Measurements from ENCODE around the gene TTC6. TPM values are rescaled to one million over a fixed set of nuclear protein-coding genes. Genes with fewer than 3 reads are reported as not detected.

The TTC6 gene
- total RNA-seq, 1 experiment from 2014 or later = 0.54 TPM

DNA sequence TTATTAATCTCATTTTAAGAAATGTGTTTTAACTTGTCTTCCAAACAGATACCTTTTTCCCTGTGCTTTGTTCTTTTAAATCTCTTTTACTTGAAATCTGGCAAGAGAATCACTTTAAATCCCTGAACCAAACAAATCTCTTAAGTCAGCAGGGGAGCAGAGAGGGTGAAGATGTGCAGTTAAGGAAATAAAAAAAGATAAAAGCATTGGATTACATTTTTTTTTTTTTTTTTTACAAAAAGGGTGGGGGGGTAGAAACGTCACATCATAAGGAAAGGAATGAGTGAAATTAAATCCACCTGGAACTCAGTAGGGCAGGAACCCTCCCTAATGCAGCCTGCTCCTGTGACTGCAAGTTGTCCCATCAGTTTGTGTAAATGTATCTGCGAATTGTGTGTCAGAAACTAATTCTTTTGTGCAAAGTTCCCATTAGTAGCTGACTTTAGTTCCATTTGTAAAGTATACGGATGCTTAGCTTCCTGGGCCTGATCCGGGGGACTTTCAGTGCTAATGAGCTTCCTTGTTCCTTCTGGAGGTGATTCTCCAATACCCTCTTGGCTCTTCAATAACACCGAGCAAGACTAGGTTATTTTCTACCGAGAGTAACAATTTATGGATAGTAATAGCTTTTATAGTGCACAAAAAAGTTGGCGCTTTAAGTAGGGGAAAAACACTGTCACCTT, 1.5 kb downstream of the TTC6 start:
- BruUV-seq (replicated peaks) = no TSS peak
- Histone ChIP-seq H3K36me3 (ENCODE audit: control insufficient read depth, insufficient read depth, low read length) (no peaks in the 10 kb centered on the region), H3K4me1 (ENCODE audit: control insufficient read depth, insufficient read depth, low read length) (no peaks in the 10 kb centered on the region), H3K27me3 (ENCODE audit: control insufficient read depth, insufficient read depth, low read length) (peaks cover 3% of the 10 kb centered on the region), H3K9me3 (ENCODE audit: control insufficient read depth, insufficient read depth, low read depth, low read length) (no peaks in the 10 kb centered on the region), H3K4me3 (ENCODE audit: low read depth in 2 of 2, low read length in 2 of 2) (no peak overlapping the region), H3K27ac (ENCODE audit: low read length) (no peak overlapping the region)
- no peak for DNase-seq (ENCODE audit: low read depth, low spot score)
- intact Hi-C loops (cut with micrococcal nuclease; ENCODE audit: unreplicated experiment) (no loop called here), in situ Hi-C loops (cut with HindIII; ENCODE audit: low pct_unique_long_range_greater_than_20kb, low sequenced_read_pairs) (no loop called here)
- TF ChIP-seq, protein P1, sequence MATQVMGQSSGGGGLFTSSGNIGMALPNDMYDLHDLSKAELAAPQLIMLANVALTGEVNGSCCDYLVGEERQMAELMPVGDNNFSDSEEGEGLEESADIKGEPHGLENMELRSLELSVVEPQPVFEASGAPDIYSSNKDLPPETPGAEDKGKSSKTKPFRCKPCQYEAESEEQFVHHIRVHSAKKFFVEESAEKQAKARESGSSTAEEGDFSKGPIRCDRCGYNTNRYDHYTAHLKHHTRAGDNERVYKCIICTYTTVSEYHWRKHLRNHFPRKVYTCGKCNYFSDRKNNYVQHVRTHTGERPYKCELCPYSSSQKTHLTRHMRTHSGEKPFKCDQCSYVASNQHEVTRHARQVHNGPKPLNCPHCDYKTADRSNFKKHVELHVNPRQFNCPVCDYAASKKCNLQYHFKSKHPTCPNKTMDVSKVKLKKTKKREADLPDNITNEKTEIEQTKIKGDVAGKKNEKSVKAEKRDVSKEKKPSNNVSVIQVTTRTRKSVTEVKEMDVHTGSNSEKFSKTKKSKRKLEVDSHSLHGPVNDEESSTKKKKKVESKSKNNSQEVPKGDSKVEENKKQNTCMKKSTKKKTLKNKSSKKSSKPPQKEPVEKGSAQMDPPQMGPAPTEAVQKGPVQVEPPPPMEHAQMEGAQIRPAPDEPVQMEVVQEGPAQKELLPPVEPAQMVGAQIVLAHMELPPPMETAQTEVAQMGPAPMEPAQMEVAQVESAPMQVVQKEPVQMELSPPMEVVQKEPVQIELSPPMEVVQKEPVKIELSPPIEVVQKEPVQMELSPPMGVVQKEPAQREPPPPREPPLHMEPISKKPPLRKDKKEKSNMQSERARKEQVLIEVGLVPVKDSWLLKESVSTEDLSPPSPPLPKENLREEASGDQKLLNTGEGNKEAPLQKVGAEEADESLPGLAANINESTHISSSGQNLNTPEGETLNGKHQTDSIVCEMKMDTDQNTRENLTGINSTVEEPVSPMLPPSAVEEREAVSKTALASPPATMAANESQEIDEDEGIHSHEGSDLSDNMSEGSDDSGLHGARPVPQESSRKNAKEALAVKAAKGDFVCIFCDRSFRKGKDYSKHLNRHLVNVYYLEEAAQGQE (IDR thresholded peaks at IDR 0.05; ENCODE audit: insufficient read depth in 1 of 2, low read depth in 2 of 2, low read length in 1 of 2) = no peak
- TF ChIP-seq POLR2AphosphoS5 (IDR thresholded peaks at IDR 0.05; ENCODE audit: low read depth, low read length) = no peak
- no peak for TF ChIP-seq TCF7L2 (IDR thresholded peaks at IDR 0.05; ENCODE audit: low read depth, low read length)
- TF ChIP-seq, protein P2, sequence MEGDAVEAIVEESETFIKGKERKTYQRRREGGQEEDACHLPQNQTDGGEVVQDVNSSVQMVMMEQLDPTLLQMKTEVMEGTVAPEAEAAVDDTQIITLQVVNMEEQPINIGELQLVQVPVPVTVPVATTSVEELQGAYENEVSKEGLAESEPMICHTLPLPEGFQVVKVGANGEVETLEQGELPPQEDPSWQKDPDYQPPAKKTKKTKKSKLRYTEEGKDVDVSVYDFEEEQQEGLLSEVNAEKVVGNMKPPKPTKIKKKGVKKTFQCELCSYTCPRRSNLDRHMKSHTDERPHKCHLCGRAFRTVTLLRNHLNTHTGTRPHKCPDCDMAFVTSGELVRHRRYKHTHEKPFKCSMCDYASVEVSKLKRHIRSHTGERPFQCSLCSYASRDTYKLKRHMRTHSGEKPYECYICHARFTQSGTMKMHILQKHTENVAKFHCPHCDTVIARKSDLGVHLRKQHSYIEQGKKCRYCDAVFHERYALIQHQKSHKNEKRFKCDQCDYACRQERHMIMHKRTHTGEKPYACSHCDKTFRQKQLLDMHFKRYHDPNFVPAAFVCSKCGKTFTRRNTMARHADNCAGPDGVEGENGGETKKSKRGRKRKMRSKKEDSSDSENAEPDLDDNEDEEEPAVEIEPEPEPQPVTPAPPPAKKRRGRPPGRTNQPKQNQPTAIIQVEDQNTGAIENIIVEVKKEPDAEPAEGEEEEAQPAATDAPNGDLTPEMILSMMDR (IDR thresholded peaks at IDR 0.05) = no peak
- no peak for TF ChIP-seq SIN3A (IDR thresholded peaks at IDR 0.05; ENCODE audit: borderline replicate concordance, insufficient read depth, low read depth, low read length)
- POLR2A ChIA-PET = no interaction called here
- CTCF ChIA-PET = interaction anchor here (0.7 kb wide), 1 partner anchor 51 kb away, joined by 4 read pairs; no protein-coding TSS in a partner anchor
- ATAC-seq = no peak

GRCh38 chr14:37597538-37597913, 2.1 kb downstream of the TTC6 start:
- peaks cover 3% of the 10 kb centered on the region for H3K27me3 ChIP-seq (ENCODE audit: control insufficient read depth, insufficient read depth, low read length)
- in situ Hi-C loops (cut with HindIII; ENCODE audit: low pct_unique_long_range_greater_than_20kb, low sequenced_read_pairs) (no loop called here), intact Hi-C loops (cut with micrococcal nuclease; ENCODE audit: unreplicated experiment) (no loop called here)
- DNase-seq (ENCODE audit: low read depth, low spot score) (no peak), ATAC-seq (no peak)
- POLR2A ChIA-PET = no interaction called here
- H3K36me3 ChIP-seq (ENCODE audit: control insufficient read depth, insufficient read depth, low read length) = no peaks in the 10 kb centered on the region
- H3K4me1 ChIP-seq (ENCODE audit: control insufficient read depth, insufficient read depth, low read length) = no peaks in the 10 kb centered on the region
- no peak overlapping the region for H3K27ac ChIP-seq (ENCODE audit: low read length)
- TF ChIP-seq POLR2AphosphoS5 (IDR thresholded peaks at IDR 0.05; ENCODE audit: low read depth, low read length) (no peak), TCF7L2 (IDR thresholded peaks at IDR 0.05; ENCODE audit: low read depth, low read length) (no peak), SIN3A (IDR thresholded peaks at IDR 0.05; ENCODE audit: borderline replicate concordance, insufficient read depth, low read depth, low read length) (no peak)
- TF ChIP-seq, protein P1 (IDR thresholded peaks at IDR 0.05; ENCODE audit: insufficient read depth in 1 of 2, low read depth in 2 of 2, low read length in 1 of 2) = no peak
- TF ChIP-seq, protein P2 (IDR thresholded peaks at IDR 0.05) = 0 out of 2 replicates have a peak, but pooled peaks have one; percentile 16
- no peak overlapping the region for H3K4me3 ChIP-seq (ENCODE audit: low read depth in 2 of 2, low read length in 2 of 2)
- no peaks in the 10 kb centered on the region for H3K9me3 ChIP-seq (ENCODE audit: control insufficient read depth, insufficient read depth, low read depth, low read length)
- BruUV-seq (replicated peaks) = no TSS peak
- CTCF ChIA-PET = interaction anchor here (0.7 kb wide), 1 partner anchor 52 kb away, joined by 4 read pairs; no protein-coding TSS in a partner anchor

Measured in Panc1 (cell line).